ENCODE data around the gene TACR2.

Gene TACR2

DNA sequence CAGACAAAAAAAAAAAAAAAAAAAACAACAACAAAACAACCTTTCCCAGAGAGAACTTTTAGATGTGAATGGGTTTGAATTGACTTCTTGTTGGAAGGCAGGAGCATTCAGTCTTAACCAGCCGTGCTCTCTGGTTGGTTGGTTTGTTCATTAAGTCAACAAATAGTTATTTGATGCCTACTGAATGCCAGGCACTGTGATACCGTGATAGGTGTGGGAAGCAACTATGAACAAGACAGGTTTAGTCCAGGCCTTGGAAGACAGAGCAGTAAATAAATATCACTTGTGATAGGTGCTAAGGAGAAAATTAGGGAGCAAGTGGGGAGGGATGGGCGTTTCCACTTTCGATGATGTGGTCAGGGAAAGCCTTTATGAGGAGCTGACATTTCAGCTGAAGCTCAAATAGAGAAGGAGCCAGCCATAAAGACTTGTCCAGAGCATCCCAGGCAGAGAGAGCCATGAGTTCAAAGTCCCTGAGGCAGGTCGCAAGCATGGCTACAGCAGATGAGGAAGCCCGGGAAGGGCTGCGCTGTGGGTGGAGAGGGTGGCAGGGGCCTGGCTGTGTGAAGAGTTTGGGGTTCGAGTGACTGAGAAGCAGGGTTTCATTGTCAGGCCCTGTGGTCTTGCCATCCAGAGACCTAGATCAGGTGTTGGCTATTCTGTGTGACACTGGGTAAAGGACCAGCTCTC, 42.5 kb upstream of the TACR2 start:
- no peaks in the 10 kb centered on the region for H3K9me3 ChIP-seq (ENCODE audit: control insufficient read depth in 1 of 2, low read length in 2 of 2)
- peak overlapping the region; percentile 8 to 13 for H3K4me3 ChIP-seq (ENCODE audit: low read depth in 1 of 2, low read length in 2 of 2)
- peak overlapping the region; percentile 21 to 56 for H3K9ac ChIP-seq (ENCODE audit: low read depth in 1 of 2, low read length in 2 of 2)
- peaks cover 9 to 10% of the 10 kb centered on the region in 2 donors for H3K36me3 ChIP-seq (ENCODE audit: control insufficient read depth in 1 of 2, insufficient read depth in 2 of 2, low read length in 2 of 2)
- peaks cover 64 to 68% of the 10 kb centered on the region in 2 donors for H3K4me1 ChIP-seq (ENCODE audit: control insufficient read depth in 1 of 2, insufficient read depth in 2 of 2, low read length in 2 of 2)
- peak overlapping the region; percentile 83 for H3K27ac ChIP-seq (ENCODE audit: low read depth, low read length)
- no peaks in the 10 kb centered on the region for H3K27me3 ChIP-seq (ENCODE audit: control insufficient read depth in 1 of 2, insufficient read depth in 2 of 2, low read length in 2 of 2)

DNA sequence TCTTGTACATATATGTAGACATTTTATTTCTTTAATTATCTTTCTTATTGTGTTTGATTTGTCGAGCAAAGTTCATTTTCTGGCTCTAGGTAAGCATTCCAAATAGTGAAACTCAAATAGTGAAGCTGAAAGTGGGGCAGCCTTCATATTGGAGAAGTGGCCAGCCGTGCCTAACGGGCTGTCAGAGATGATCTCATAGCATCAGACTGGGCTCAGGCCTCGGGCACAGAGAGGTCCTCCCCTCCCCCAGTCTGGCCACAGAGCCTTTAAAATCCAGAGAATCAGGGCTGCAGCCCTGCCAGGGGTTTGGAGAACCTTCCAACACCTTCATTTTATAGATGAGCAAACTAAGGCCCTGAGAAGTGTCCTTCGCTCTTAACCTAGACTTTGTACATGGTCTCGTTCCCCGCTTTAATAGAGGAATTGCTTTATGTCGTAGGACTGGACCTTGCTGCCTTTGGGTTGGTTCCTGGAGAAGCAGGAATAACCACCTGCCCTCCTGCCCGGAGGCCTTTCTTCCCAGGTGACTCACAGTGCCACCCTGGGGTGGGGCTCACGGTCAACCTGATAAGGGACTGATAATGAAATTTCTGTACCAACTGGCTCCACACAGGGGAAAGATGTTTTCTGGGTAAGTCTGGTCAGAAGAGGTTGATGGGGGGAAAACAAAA, 41.8 kb upstream of the TACR2 start:
- peaks cover 66% of the 10 kb centered on the region in 2 donors for H3K4me1 ChIP-seq (ENCODE audit: control insufficient read depth in 1 of 2, insufficient read depth in 2 of 2, low read length in 2 of 2)
- peak overlapping the region; percentile 21 to 52 for H3K9ac ChIP-seq (ENCODE audit: low read depth in 1 of 2, low read length in 2 of 2)
- H3K27me3 ChIP-seq (ENCODE audit: control insufficient read depth in 1 of 2, insufficient read depth in 2 of 2, low read length in 2 of 2), result no peaks in the 10 kb centered on the region

GRCh38 chr10:69457771-69458237, 41.1 kb upstream of the TACR2 start:
- Histone ChIP-seq H3K4me1 (ENCODE audit: control insufficient read depth in 1 of 2, insufficient read depth in 2 of 2, low read length in 2 of 2) (peaks cover 68 to 71% of the 10 kb centered on the region in 2 donors), H3K4me3 (ENCODE audit: low read depth in 1 of 2, low read length in 2 of 2) (peak overlapping the region in 1 of 2 donors; percentile 18), H3K9me3 (ENCODE audit: control insufficient read depth in 1 of 2, low read length in 2 of 2) (no peaks in the 10 kb centered on the region), H3K27me3 (ENCODE audit: control insufficient read depth in 1 of 2, insufficient read depth in 2 of 2, low read length in 2 of 2) (no peaks in the 10 kb centered on the region), H3K36me3 (ENCODE audit: control insufficient read depth in 1 of 2, insufficient read depth in 2 of 2, low read length in 2 of 2) (peaks cover 9 to 10% of the 10 kb centered on the region in 2 donors), H3K9ac (ENCODE audit: low read depth in 1 of 2, low read length in 2 of 2) (peak overlapping the region in 1 of 2 donors; percentile 8), H3K27ac (ENCODE audit: low read depth, low read length) (peak overlapping the region; percentile 67)

More for the DNA sequence above, 41.8 kb upstream of the TACR2 start:
- H3K4me3 ChIP-seq (ENCODE audit: low read depth in 1 of 2, low read length in 2 of 2), result peak overlapping the region; percentile 18 to 25
- peak overlapping the region; percentile 83 for H3K27ac ChIP-seq (ENCODE audit: low read depth, low read length)
- H3K36me3 ChIP-seq (ENCODE audit: control insufficient read depth in 1 of 2, insufficient read depth in 2 of 2, low read length in 2 of 2), result peaks cover 9 to 10% of the 10 kb centered on the region in 2 donors
- no peaks in the 10 kb centered on the region for H3K9me3 ChIP-seq (ENCODE audit: control insufficient read depth in 1 of 2, low read length in 2 of 2)

GRCh38 chr10:69456880-69457693, 40.4 kb upstream of the TACR2 start:
- Histone ChIP-seq H3K4me3 (ENCODE audit: low read depth in 1 of 2, low read length in 2 of 2) (no peak overlapping the region), H3K4me1 (ENCODE audit: control insufficient read depth in 1 of 2, insufficient read depth in 2 of 2, low read length in 2 of 2) (peaks cover 71 to 74% of the 10 kb centered on the region in 2 donors), H3K36me3 (ENCODE audit: control insufficient read depth in 1 of 2, insufficient read depth in 2 of 2, low read length in 2 of 2) (peaks cover 9 to 10% of the 10 kb centered on the region in 2 donors), H3K9me3 (ENCODE audit: control insufficient read depth in 1 of 2, low read length in 2 of 2) (no peaks in the 10 kb centered on the region), H3K9ac (ENCODE audit: low read depth in 1 of 2, low read length in 2 of 2) (peak overlapping the region in 1 of 2 donors; percentile 8), H3K27me3 (ENCODE audit: control insufficient read depth in 1 of 2, insufficient read depth in 2 of 2, low read length in 2 of 2) (no peaks in the 10 kb centered on the region), H3K27ac (ENCODE audit: low read depth, low read length) (peak overlapping the region; percentile 67)

DNA sequence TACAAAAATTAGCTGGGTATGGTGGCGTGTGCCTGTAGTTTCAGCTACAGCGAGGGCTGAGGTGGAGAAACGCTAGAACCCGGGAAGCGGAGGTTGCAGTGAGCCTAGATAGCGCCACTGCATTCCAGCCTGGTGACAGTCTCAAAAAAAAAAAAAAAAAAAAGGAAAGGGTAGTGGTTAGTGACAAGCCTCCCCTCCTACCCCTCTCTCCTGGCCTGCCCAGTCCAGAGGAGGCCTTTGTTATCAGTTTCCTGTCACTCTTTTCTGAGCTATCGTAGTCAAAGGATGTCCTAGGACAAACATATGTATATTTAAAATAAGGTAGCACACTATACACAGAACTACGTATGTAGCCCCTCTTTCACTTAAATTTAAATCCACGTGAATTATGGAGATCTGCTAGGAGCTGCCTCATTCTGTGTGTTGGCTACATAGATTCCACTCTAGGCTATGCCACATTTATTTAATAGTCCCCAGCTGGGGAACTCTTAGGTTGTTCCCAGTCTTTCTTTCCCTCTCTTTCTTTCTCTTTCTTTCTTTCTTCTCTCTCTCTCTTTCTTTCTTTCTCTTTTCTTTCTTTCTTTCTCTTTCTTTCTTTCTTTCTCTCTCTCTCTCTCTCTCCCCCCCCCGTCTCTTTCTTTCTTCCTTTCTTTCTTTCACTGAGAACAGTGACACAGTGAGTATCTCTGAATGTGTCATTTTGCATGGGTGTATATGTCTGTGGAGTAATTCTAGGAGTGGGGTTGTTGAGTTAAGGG, 38.5 kb upstream of the TACR2 start:
- H3K4me1 ChIP-seq (ENCODE audit: control insufficient read depth in 1 of 2, insufficient read depth in 2 of 2, low read length in 2 of 2), result peaks cover 63 to 70% of the 10 kb centered on the region in 2 donors
- H3K27me3 ChIP-seq (ENCODE audit: control insufficient read depth in 1 of 2, insufficient read depth in 2 of 2, low read length in 2 of 2), result no peaks in the 10 kb centered on the region
- H3K36me3 ChIP-seq (ENCODE audit: control insufficient read depth in 1 of 2, insufficient read depth in 2 of 2, low read length in 2 of 2), result peaks cover 9 to 10% of the 10 kb centered on the region in 2 donors
- H3K27ac ChIP-seq (ENCODE audit: low read depth, low read length), result no peak overlapping the region
- H3K9ac ChIP-seq (ENCODE audit: low read depth in 1 of 2, low read length in 2 of 2), result no peak overlapping the region
- no peaks in the 10 kb centered on the region for H3K9me3 ChIP-seq (ENCODE audit: control insufficient read depth in 1 of 2, low read length in 2 of 2)
- H3K4me3 ChIP-seq (ENCODE audit: low read depth in 1 of 2, low read length in 2 of 2), result no peak overlapping the region

DNA sequence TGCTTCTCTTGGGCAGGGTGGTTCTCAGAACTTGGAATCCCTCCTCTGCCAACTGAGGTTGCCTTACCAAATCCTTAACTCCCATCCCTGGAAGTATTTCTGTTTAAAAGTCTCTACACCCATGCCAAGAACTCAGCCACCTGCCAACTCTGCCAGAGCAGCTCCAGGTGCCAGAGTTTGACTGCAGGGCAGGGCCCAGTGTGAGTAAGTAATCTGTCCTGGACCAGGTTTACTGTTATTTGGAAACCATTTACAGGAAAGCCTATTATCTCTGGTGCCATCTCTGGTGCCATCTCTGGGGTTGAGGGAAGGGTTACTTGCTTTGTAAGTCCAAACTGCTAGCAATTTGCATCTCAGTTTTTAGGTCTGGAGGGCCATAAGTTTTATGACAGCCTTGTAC, 37.1 kb upstream of the TACR2 start:
- Histone ChIP-seq H3K4me1 (ENCODE audit: control insufficient read depth in 1 of 2, insufficient read depth in 2 of 2, low read length in 2 of 2) (peaks cover 60 to 67% of the 10 kb centered on the region in 2 donors), H3K27ac (ENCODE audit: low read depth, low read length) (peak overlapping the region; percentile 53)

DNA sequence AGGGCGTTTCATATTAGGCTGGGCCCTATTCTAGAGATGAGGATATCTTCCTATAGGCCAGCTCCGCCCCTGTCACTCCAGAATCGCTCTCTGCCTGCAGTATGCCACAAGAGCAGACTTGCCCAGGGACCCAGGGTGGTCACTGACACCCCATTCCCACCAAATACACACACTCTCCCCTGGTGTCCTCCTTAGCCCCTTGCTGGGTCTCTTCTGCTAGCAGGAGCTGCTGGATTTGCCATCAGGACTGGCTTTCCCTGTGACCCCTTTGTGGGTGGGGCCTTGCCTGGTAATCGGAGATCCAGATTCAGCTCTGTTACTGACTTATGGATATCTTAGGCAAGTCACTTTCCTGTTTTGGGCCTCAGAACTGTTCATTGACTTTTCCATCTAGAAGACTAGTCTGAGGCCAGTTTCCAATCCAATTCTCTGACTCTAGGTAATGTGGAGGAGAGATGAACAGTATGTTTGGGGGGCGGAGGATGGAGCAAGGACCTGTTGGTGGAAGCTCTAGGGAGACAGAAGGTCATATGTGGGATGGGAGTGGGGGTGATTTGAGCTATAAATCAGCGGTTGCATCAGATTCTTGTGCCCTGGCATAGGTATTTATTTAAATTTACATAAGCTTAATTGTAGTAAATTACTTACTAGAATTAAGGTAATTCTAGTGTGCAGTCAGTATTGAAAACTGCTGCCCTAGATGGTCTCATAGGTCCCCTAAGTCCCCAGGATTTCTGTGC, 36.1 kb upstream of the TACR2 start:
- H3K27ac ChIP-seq (ENCODE audit: low read depth, low read length), result no peak overlapping the region
- peaks cover 9 to 10% of the 10 kb centered on the region in 2 donors for H3K36me3 ChIP-seq (ENCODE audit: control insufficient read depth in 1 of 2, insufficient read depth in 2 of 2, low read length in 2 of 2)
- H3K9ac ChIP-seq (ENCODE audit: low read depth in 1 of 2, low read length in 2 of 2), result peak overlapping the region; percentile 39 to 50

More for the DNA sequence above, 37.1 kb upstream of the TACR2 start:
- H3K9me3 ChIP-seq (ENCODE audit: control insufficient read depth in 1 of 2, low read length in 2 of 2), result no peaks in the 10 kb centered on the region
- H3K9ac ChIP-seq (ENCODE audit: low read depth in 1 of 2, low read length in 2 of 2), result no peak overlapping the region
- no peaks in the 10 kb centered on the region for H3K27me3 ChIP-seq (ENCODE audit: control insufficient read depth in 1 of 2, insufficient read depth in 2 of 2, low read length in 2 of 2)
- peaks cover 9 to 10% of the 10 kb centered on the region in 2 donors for H3K36me3 ChIP-seq (ENCODE audit: control insufficient read depth in 1 of 2, insufficient read depth in 2 of 2, low read length in 2 of 2)
- no peak overlapping the region for H3K4me3 ChIP-seq (ENCODE audit: low read depth in 1 of 2, low read length in 2 of 2)

DNA sequence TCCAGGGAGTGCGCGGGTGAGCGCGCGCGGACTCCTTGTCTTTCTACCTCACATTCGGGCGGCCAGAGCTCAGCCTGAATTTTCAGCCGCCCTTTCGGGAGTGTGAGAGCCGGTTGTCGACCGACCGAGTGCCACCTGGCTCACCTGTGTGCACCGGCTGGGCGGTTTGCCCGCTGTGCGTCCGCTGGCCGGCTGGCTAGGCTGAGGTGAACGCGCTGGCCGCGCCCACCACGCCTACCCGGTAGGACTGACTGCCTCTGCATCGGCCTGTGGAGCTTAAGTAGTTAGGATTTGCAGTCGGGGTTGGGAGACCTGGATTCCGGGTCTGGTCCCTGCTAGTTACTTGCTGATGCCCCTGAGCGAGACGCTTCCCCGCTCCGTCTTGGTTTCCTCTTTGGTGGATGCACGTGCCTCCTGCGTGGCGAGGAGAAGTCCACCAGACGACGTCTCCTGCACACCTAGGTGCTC, 35.1 kb upstream of the TACR2 start:
- Histone ChIP-seq H3K4me3 (ENCODE audit: low read depth in 1 of 2, low read length in 2 of 2) (peak overlapping the region; percentile 85 to 88), H3K9me3 (ENCODE audit: control insufficient read depth in 1 of 2, low read length in 2 of 2) (no peaks in the 10 kb centered on the region), H3K36me3 (ENCODE audit: control insufficient read depth in 1 of 2, insufficient read depth in 2 of 2, low read length in 2 of 2) (peaks cover 5 to 8% of the 10 kb centered on the region in 2 donors), H3K27me3 (ENCODE audit: control insufficient read depth in 1 of 2, insufficient read depth in 2 of 2, low read length in 2 of 2) (no peaks in the 10 kb centered on the region), H3K9ac (ENCODE audit: low read depth in 1 of 2, low read length in 2 of 2) (peak overlapping the region; percentile 64 to 83), H3K27ac (ENCODE audit: low read depth, low read length) (peak overlapping the region; percentile 86), H3K4me1 (ENCODE audit: control insufficient read depth in 1 of 2, insufficient read depth in 2 of 2, low read length in 2 of 2) (peaks cover 52 to 53% of the 10 kb centered on the region in 2 donors)

More for the DNA sequence above, 36.1 kb upstream of the TACR2 start:
- Histone ChIP-seq H3K4me1 (ENCODE audit: control insufficient read depth in 1 of 2, insufficient read depth in 2 of 2, low read length in 2 of 2) (peaks cover 55 to 62% of the 10 kb centered on the region in 2 donors), H3K9me3 (ENCODE audit: control insufficient read depth in 1 of 2, low read length in 2 of 2) (no peaks in the 10 kb centered on the region), H3K27me3 (ENCODE audit: control insufficient read depth in 1 of 2, insufficient read depth in 2 of 2, low read length in 2 of 2) (no peaks in the 10 kb centered on the region), H3K4me3 (ENCODE audit: low read depth in 1 of 2, low read length in 2 of 2) (peak overlapping the region; percentile 65 to 85)

Measured in duodenal mucosa (tissue), 2 donors.